Hepatocyte (in vitro differentiated cells): ENCODE measurements around the gene CCDC158. TPM values are rescaled to one million over a fixed set of nuclear protein-coding genes. Genes with fewer than 3 reads are reported as not detected.

Experiments used
- DNase-seq: peaks from one replicate; pipeline ENCODE4 v3.0.0-alpha.2; 2016; ENCODE audit warnings: low spot score
- H2AFZ ChIP-seq: fragments of 200-600 bp; sonication (generic); 2 replicates; pipeline ENCODE4 v1.6.0; 2016; ENCODE audit warnings: antibody characterized with exemption, mild to moderate bottlenecking
- H3K27ac ChIP-seq: fragments of 200-600 bp; sonication (generic); 2 replicates; pipeline ENCODE4 v1.5.1; 2016; ENCODE audit warnings: mild to moderate bottlenecking
- H3K27me3 ChIP-seq: fragments of 200-600 bp; sonication (generic); 2 replicates; pipeline ENCODE4 v1.6.1; 2016
- H3K36me3 ChIP-seq: fragments of 200-600 bp; sonication (generic); replicated peaks from 2 replicates; pipeline ENCODE4 v1.5.1; 2016; ENCODE audit warnings: low read depth; ENCODE audit not compliant: insufficient read depth
- H3K4me1 ChIP-seq: fragments of 200-600 bp; sonication (generic); 2 replicates; pipeline ENCODE4 v1.5.1; 2016; ENCODE audit warnings: mild to moderate bottlenecking, moderate library complexity; ENCODE audit not compliant: insufficient read depth
- H3K4me2 ChIP-seq: fragments of 200-600 bp; sonication (generic); 2 replicates; pipeline ENCODE4 v1.6.0; 2016
- H3K4me3 ChIP-seq: fragments of 200-600 bp; sonication (generic); 2 replicates; pipeline ENCODE4 v1.5.1; 2016; ENCODE audit warnings: mild to moderate bottlenecking
- H3K79me2 ChIP-seq: fragments of 200-600 bp; sonication (generic); 2 replicates; pipeline ENCODE4 v1.6.0; 2017; ENCODE audit warnings: mild to moderate bottlenecking
- H3K9me2 ChIP-seq: fragments of 200-600 bp; sonication (generic); replicated peaks from 2 replicates; pipeline ENCODE4 v1.6.0; 2017; ENCODE audit warnings: mild to moderate bottlenecking; ENCODE audit not compliant: insufficient read depth
- H3K9me3 ChIP-seq: fragments of 200-600 bp; sonication (generic); 2 replicates; pipeline ENCODE4 v1.5.1; 2016; ENCODE audit warnings: low read depth, mild to moderate bottlenecking
- H4K20me1 ChIP-seq: fragments of 200-600 bp; sonication (generic); 2 replicates; pipeline ENCODE4 v1.6.0; 2016; ENCODE audit warnings: mild to moderate bottlenecking; ENCODE audit not compliant: insufficient read depth, poor library complexity, severe bottlenecking
- CTCF ChIP-seq: fragments of 200-600 bp; sonication (generic); IDR thresholded peaks from 2 replicates; pipeline ENCODE4 v1.5.1; 2016; ENCODE audit warnings: antibody characterized with exemption, mild to moderate bottlenecking; ENCODE audit not compliant: poor library complexity
- EZH2 ChIP-seq: fragments of 200-600 bp; sonication (generic); IDR thresholded peaks from 2 replicates; pipeline ENCODE4 v1.6.1; 2016; ENCODE audit warnings: antibody characterized with exemption, mild to moderate bottlenecking, borderline replicate concordance
- EZH2phosphoT487 ChIP-seq: fragments of 200-600 bp; sonication (generic); IDR thresholded peaks from one replicate; pipeline ENCODE4 v1.6.1; 2018; ENCODE audit warnings: antibody characterized with exemption, mild to moderate bottlenecking, low read depth, moderate library complexity; ENCODE audit not compliant: unreplicated experiment, severe bottlenecking
- WGBS: methylation state at CpG from one replicate; pipeline ENCODE4 v1.1.6; 2016; ENCODE audit warnings: low lambda C conversion rate; ENCODE audit errors: missing lambda C conversion rate; 5-methylcytosine and 5-hydroxymethylcytosine counted together
- polyA plus RNA-seq: library from polyadenylated mRNA; unstranded; fragments of >200 nt; fragmentation: Nextera tagmentation; extraction: Ambion mirVana; gene quantifications from 2 replicates; pipeline ENCODE4 v1.2.1, GENCODE V29; 2016
- total RNA-seq: library from RNA; depleted of rRNA; stranded (reverse); fragments of >200 nt; gene quantifications from 2 replicates; pipeline ENCODE4 v1.2.3, GENCODE V29; 2014

The CCDC158 gene
- total and polyA plus RNA-seq, 2 experiments from 2014 or later, result 0.04 TPM; not detected in 1

DNA sequence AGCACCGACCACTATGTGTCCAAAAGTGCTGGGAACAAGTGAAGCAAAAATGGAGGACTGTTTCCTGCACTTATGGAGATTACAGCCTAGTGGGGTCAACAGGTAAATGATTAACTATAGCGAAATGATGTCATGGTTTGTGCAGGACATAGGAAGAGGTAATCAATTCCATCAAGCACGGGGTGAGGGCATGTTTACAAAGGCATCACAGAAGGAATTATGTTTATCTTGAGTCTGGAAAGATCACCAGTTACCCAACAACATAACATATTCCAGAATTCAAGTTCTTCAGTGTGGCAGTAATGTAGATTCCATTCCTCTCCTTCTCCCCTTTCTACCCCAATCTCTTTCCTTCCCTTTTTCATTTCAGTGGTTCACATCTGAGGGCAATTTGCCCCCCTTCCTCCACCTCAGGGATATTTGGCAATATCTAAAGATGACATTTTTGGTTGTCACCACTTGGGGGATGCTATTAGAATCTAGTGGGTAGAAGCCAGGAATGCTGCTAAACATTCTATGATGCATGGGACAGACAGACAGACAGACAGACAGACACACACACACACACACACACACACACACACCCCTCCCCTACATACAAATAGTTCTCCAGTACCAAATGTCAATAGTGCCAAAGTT lies 145.3 kb downstream of the CCDC158 start:
- peak overlapping the region; percentile 89 for H3K27ac ChIP-seq
- no peaks in the 10 kb centered on the region for H3K9me2 ChIP-seq
- H3K4me1 ChIP-seq, result peaks cover 19% of the 10 kb centered on the region
- WGBS, result 70% methylated on average over 3 of the region's 3 CpGs
- H2AFZ ChIP-seq, result no peak overlapping the region
- DNase-seq, result peak; percentile 66
- no peak overlapping the region for H3K4me3 ChIP-seq
- H3K36me3 ChIP-seq, result no peaks in the 10 kb centered on the region
- H4K20me1 ChIP-seq, result no peaks in the 10 kb centered on the region
- H3K27me3 ChIP-seq, result no peaks in the 10 kb centered on the region
- no peaks in the 10 kb centered on the region for H3K79me2 ChIP-seq
- TF ChIP-seq EZH2, result no peak
- TF ChIP-seq EZH2phosphoT487, result no peak
- no peak for TF ChIP-seq CTCF
- H3K9me3 ChIP-seq, result no peaks in the 10 kb centered on the region
- no peak overlapping the region for H3K4me2 ChIP-seq

GRCh38 chr4:76272999-76273398 lies 147.9 kb downstream of the CCDC158 start:
- Histone ChIP-seq H3K9me2 (no peaks in the 10 kb centered on the region), H2AFZ (no peak overlapping the region), H4K20me1 (no peaks in the 10 kb centered on the region), H3K9me3 (no peaks in the 10 kb centered on the region), H3K27me3 (no peaks in the 10 kb centered on the region), H3K27ac (peak overlapping the region; percentile 89), H3K4me2 (no peak overlapping the region), H3K36me3 (no peaks in the 10 kb centered on the region), H3K4me3 (no peak overlapping the region), H3K79me2 (no peaks in the 10 kb centered on the region), H3K4me1 (peaks cover 17% of the 10 kb centered on the region)
- no peak for TF ChIP-seq CTCF
- no peak for TF ChIP-seq EZH2
- TF ChIP-seq EZH2phosphoT487, result no peak
- no peak for DNase-seq
- WGBS, result 72% methylated on average over 5 of the region's 5 CpGs

DNA sequence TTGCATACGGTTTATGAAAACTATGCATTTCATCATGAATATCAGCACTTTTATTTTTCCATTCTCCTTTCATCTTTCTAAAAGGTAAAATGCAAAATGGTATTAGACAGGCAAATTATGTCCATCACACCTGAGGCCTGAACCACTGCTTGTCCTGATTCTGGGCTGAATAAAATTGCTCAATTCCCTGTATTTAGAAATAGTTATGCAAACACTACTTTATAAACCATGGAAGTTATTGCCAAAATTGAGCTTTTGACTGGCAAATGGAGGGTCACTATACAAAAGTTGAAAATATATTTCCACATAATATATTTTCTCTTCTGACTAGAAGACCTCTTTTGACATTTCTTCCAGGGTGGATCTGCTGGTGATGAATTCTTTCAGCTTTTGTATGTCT lies 148.4 kb downstream of the CCDC158 start:
- DNase-seq, result no peak
- no peaks in the 10 kb centered on the region for H3K9me3 ChIP-seq
- H2AFZ ChIP-seq, result no peak overlapping the region
- H3K4me1 ChIP-seq, result peaks cover 17% of the 10 kb centered on the region
- H3K27ac ChIP-seq, result peak overlapping the region; percentile 89
- TF ChIP-seq CTCF (no peak), EZH2 (no peak), EZH2phosphoT487 (no peak)
- H3K27me3 ChIP-seq, result no peaks in the 10 kb centered on the region
- H3K36me3 ChIP-seq, result no peaks in the 10 kb centered on the region
- H3K4me3 ChIP-seq, result no peak overlapping the region
- no peaks in the 10 kb centered on the region for H4K20me1 ChIP-seq
- H3K79me2 ChIP-seq, result no peaks in the 10 kb centered on the region
- H3K9me2 ChIP-seq, result no peaks in the 10 kb centered on the region
- no peak overlapping the region for H3K4me2 ChIP-seq
- 47% methylated on average over 1 of the region's 1 CpG for WGBS

DNA sequence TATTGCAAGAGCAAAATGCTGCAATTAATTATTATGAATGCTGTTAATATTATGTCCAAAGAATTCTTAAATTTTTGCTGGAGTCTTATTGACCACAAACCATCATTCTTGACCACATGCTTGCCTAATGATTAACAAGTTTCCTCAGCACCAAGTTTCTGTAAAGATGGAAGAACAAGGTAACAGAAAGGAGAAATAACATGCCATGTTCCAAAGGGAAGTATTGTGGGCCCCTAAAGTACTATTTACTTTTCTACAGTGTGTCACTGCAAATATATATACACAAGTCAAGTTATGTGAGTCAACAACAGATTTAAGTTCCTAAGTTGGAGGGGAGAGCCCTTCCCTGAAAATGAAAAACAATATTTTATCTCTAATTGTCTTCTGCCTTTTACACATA lies 148.9 kb downstream of the CCDC158 start:
- H2AFZ ChIP-seq, result no peak overlapping the region
- H3K9me3 ChIP-seq, result no peaks in the 10 kb centered on the region
- H3K4me1 ChIP-seq, result peaks cover 17% of the 10 kb centered on the region
- no peaks in the 10 kb centered on the region for H3K36me3 ChIP-seq
- TF ChIP-seq CTCF, result no peak
- TF ChIP-seq EZH2phosphoT487, result no peak
- no peak for TF ChIP-seq EZH2
- H3K4me3 ChIP-seq, result no peak overlapping the region
- H4K20me1 ChIP-seq, result no peaks in the 10 kb centered on the region
- H3K4me2 ChIP-seq, result no peak overlapping the region
- DNase-seq, result no peak
- no peak overlapping the region for H3K27ac ChIP-seq
- H3K27me3 ChIP-seq, result no peaks in the 10 kb centered on the region
- no peaks in the 10 kb centered on the region for H3K9me2 ChIP-seq
- no peaks in the 10 kb centered on the region for H3K79me2 ChIP-seq
